IPS-NIHi11 (cell line): ENCODE results near the gene PLCL2.
"Not testable (repeated sequence)": the region's sequence is repeated elsewhere in the genome, so short reads cannot be mapped to it uniquely, and the experiment has no call there.

Experiments
- DNase-seq: peaks from one replicate; pipeline ENCODE4 v3.0.0; 2012; ENCODE audit warnings: mixed read lengths, low spot score

PLCL2 gene

GRCh38 chr3:17119201-17120072 lies 234.7 kb downstream of the PLCL2 start:
- DNase-seq = no peak

- DNase-seq = no peak
Measured at GRCh38 chr3:17120115-17120514, 235.4 kb downstream of the PLCL2 start.

DNA sequence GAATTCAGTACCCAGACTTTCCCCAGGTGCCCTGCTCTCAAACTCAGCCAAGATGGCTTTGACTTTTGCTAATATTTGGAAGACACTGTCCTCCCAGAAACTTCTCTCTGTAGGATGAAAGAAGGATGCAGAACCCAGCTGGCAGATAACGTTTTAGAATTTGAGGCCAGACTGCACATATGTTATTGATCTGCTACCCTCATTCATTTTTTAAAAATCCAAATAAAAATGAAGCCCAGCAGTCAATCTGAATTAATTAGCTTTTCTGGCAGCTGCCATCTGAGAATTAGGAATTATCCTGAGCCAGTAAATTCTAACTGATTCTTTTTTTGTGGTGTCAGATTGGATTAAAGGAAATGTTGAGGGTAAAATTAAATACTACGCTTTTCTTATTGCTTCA lies 236.6 kb downstream of the PLCL2 start:
- DNase-seq = no peak

- no peak for DNase-seq
Measured at GRCh38 chr3:17122758-17123157, 238.0 kb downstream of the PLCL2 start.

GRCh38 chr3:17125738-17126442 lies 241.1 kb downstream of the PLCL2 start:
- no peak for DNase-seq

DNA sequence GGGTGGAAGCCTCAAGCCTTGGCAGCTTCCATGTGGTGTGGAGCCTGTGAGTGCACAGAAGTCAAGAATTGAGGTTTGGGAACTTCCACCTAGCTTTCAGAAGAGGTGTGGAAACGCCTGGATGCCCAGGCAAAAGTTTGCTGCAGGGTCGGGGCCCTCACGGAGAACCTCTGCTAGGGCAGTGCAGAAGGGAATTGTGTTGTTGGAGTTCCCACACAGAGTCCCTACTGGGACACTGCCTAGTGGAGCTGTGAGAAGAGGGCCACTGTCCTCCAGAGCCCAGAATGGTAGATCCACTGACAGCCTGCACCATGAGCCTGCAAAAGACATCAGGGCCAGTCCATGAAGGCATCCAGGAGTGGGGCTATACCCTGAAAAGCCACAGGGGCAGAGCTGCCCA lies 243.9 kb downstream of the PLCL2 start:
- not testable (repeated sequence) for DNase-seq

DNA sequence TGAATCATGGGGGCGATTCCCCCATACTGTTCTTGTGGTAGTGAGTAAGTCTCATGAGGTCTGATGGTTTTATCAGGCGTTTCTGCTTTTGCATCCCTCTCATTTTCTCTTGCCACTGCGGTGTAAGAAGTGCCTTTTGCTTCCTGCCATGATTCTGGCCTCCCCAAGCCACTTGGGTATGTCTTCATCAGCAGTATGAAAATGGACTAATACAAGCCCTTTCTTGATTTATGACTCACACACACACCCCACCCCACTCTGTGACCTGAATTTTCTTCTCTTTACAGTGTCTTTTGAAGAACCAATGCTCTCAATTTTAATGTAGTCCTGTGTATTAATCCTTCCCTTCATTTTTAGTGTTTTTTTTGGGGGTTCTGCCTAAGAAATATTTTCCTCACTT lies 244.8 kb downstream of the PLCL2 start:
- DNase-seq = no peak

GRCh38 chr3:17130956-17131355 lies 246.2 kb downstream of the PLCL2 start:
- no peak for DNase-seq

- no peak for DNase-seq
Measured at GRCh38 chr3:17132286-17133115, 247.7 kb downstream of the PLCL2 start.

- no peak for DNase-seq
Measured at GRCh38 chr3:17133632-17134545, 249.1 kb downstream of the PLCL2 start.

DNA sequence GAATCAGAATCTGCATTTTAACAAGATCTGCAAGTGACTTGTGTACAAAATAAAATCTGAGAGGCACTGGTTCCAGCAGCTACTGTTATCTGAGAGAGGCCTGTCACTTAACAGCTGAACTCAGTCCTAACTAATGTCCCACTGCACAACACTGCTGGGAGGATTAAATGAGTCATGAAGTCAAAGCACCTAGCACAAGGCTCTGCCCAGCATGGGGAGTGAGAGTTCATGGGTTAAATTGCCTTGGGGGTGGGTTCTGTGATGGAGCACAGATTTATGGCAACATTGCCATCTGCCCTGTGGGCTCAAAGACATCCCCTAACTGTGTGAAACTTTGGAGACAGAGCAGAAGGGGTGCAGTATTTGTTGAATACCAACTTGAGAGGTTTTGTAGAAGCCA lies 250.9 kb downstream of the PLCL2 start:
- DNase-seq = no peak

- no peak for DNase-seq
Measured at GRCh38 chr3:17136136-17136721, 251.5 kb downstream of the PLCL2 start.

- no peak for DNase-seq
Measured at GRCh38 chr3:17137321-17137826, 252.6 kb downstream of the PLCL2 start.

DNA sequence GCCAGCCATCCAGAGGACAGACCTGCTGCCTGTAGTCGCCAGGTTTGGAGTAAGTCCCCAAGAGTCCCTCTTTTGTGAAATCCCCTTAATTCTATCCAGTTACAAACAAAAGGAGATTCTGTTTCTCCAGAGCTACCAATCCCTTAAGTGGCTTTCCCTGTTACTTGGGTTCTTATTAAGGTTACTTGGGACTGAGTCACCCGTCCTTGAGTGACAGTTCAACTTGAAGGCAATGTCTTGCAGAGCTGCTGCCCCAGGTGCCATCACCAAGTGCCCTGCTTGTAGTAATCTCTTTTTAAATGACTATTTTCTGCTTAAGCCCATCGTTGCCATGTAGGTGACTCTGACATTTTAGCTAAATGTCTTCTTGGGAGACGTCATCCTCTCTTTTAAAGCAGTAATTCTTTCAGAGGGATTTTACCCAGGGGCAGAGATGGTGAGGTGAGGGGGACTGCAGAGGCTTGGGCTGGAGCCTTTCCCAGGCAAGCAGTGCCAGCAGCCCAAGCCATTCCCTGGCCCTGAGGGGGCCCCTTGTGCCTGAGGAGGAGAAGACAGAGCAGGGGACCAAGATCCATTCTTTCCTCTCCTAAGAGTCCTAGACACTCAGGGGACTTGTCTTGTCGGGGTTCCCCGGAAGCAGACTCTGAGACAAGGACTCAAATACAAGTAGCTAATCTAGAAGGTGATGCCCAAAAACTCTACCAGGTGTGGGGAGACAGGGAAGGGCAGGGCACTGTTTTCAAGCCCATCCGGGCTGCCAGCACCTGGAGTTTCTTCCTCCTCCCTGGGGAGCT lies 253.7 kb downstream of the PLCL2 start:
- DNase-seq = no peak
